PC-3 (cell line): ENCODE data around the gene BHLHE40. TPM values are rescaled to one million over a fixed set of nuclear protein-coding genes. Genes with fewer than 3 reads are reported as not detected.
A peak's percentile ranks its signal among the peaks of the same experiment; 100 is the strongest.

Experiments
- ATAC-seq: fragments of 200-7000 bp; cut with Tn5 transposase; 2 replicates; pipeline ENCODE4 v1.9.1; 2020; ENCODE audit warnings: mild to moderate bottlenecking, moderate library complexity
- Bru-seq: library from RNA; stranded (reverse); fragments of 400-500 nt; gene quantifications from one replicate; lab custom pipeline; 2021; lab: Mats Ljungman, UMichigan
- BruChase-seq, 2 experiments: library from RNA; stranded (reverse); fragments of 400-500 nt; gene quantifications; one replicate each; lab custom pipeline; 2021; lab: Mats Ljungman, UMichigan
- BruUV-seq: library from RNA; stranded (reverse); fragments of 400-500 nt; replicated peaks from 2 replicates; lab custom pipeline; 2021; lab: Mats Ljungman, UMichigan
- CTCF ChIA-PET: fragments of 300-600 bp; sonication (Branson Sonifier 250); formaldehyde crosslinking; loops from one replicate; lab custom pipeline; 2022; ENCODE audit warnings: antibody characterized with exemption; lab: Charles Lee
- POLR2A ChIA-PET: fragments of 300-600 bp; sonication (Branson Sonifier 250); formaldehyde crosslinking; loops from one replicate; lab custom pipeline; 2022; ENCODE audit warnings: antibody characterized with exemption; ENCODE audit not compliant: unreplicated experiment; lab: Charles Lee
- DNase-seq: peaks from one replicate; pipeline ENCODE4 v3.0.0-alpha.2; 2015
- H2AFZ ChIP-seq: fragments of 300-600 bp; sonication (generic); 2 replicates; pipeline ENCODE4 v1.6.0; 2016; ENCODE audit warnings: antibody characterized with exemption, low read length
- H3F3A ChIP-seq: fragments of 300-600 bp; sonication (generic); one replicate; pipeline ENCODE4 v1.6.0; 2017; ENCODE audit warnings: antibody characterized with exemption, low read length, control low read depth, mild to moderate bottlenecking; ENCODE audit not compliant: unreplicated experiment
- H3K27ac ChIP-seq: fragments of 300-600 bp; sonication (generic); 2 replicates; pipeline ENCODE4 v1.5.1; 2016; ENCODE audit warnings: mild to moderate bottlenecking, low read length
- H3K27me3 ChIP-seq: fragments of 300-600 bp; sonication (generic); 2 replicates; pipeline ENCODE4 v1.6.1; 2016; ENCODE audit warnings: low read length, mixed read lengths
- H3K36me3 ChIP-seq: fragments of 300-600 bp; sonication (generic); 2 replicates; pipeline ENCODE4 v1.6.1; 2016; ENCODE audit warnings: low read depth, mixed run types, low read length, mixed read lengths
- H3K4me1 ChIP-seq: fragments of 300-600 bp; sonication (generic); 2 replicates; pipeline ENCODE4 v1.5.1; 2016; ENCODE audit warnings: low read length; ENCODE audit not compliant: insufficient read depth
- H3K4me2 ChIP-seq: fragments of 300-600 bp; sonication (generic); 2 replicates; pipeline ENCODE4 v1.6.0; 2016; ENCODE audit warnings: low read length
- H3K4me3 ChIP-seq: fragments of 300-600 bp; sonication (generic); 2 replicates; pipeline ENCODE4 v1.5.1; 2016; ENCODE audit warnings: mild to moderate bottlenecking, low read length, mixed read lengths
- H3K79me2 ChIP-seq: fragments of 300-600 bp; sonication (generic); 2 replicates; pipeline ENCODE4 v1.6.1; 2017; ENCODE audit warnings: low read length, mixed read lengths
- H3K9ac ChIP-seq: fragments of 300-600 bp; sonication (generic); 2 replicates; pipeline ENCODE4 v1.6.0; 2016; ENCODE audit warnings: mild to moderate bottlenecking, low read length
- H3K9me2 ChIP-seq: fragments of 300-600 bp; sonication (generic); replicated peaks from 2 replicates; pipeline ENCODE4 v1.6.1; 2016; ENCODE audit warnings: mixed run types, low read length, mixed read lengths
- H3K9me3 ChIP-seq: fragments of 300-600 bp; sonication (generic); 2 replicates; pipeline ENCODE4 v1.6.1; 2016; ENCODE audit warnings: low read length, mixed read lengths
- H4K20me1 ChIP-seq: fragments of 300-600 bp; sonication (generic); 2 replicates; pipeline ENCODE4 v1.6.1; 2016; ENCODE audit warnings: low read length, mixed read lengths
- CTCF ChIP-seq: fragments of 300-600 bp; sonication (generic); conservative IDR thresholded peaks from 2 replicates; pipeline ENCODE4 v1.5.1; 2017; ENCODE audit warnings: antibody characterized with exemption, low read depth, mild to moderate bottlenecking, low read length
- EZH2 ChIP-seq: fragments of 300-600 bp; sonication (generic); IDR thresholded peaks from one replicate; pipeline ENCODE4 v1.6.1; 2017; ENCODE audit warnings: antibody characterized with exemption, mild to moderate bottlenecking, low read length; ENCODE audit not compliant: unreplicated experiment
- EZH2phosphoT487 ChIP-seq: fragments of 300-600 bp; sonication (generic); IDR thresholded peaks from 2 replicates; pipeline ENCODE4 v1.6.1; 2018; ENCODE audit warnings: mild to moderate bottlenecking, antibody characterized with exemption, low read length, borderline replicate concordance
- intact Hi-C: fragments of 100-400 bp; cut with micrococcal nuclease; formaldehyde crosslinking; loops from 2 replicates; pipeline ENCODE4 v1.9.0; 2023
- long read RNA-seq: library from polyadenylated mRNA; unstranded; transcript quantifications from one replicate; pipeline ENCODE4 v2.0.0, GENCODE V29; 2021; ENCODE audit not compliant: unreplicated experiment
- total RNA-seq: library from RNA; depleted of rRNA; stranded (reverse); fragments of >200 nt; gene quantifications from 2 replicates; pipeline ENCODE4 v1.2.3, GENCODE V29; 2014; rRNA removed

Gene BHLHE40
- total RNA-seq (255 and 256 TPM in 2 replicates), Bru-seq, nascent RNA (percentile 99 among the genes with signal in this experiment), BruChase-seq, experiment 1, labeled RNA remaining after a 6-hour chase (percentile 98 among the genes with signal in this experiment), BruChase-seq, experiment 2, labeled RNA remaining after a 2-hour chase (percentile 100 among the genes with signal in this experiment)
- long read RNA-seq, transcript BHLHE40-201 (5 exons, 3,473 nt) = major isoform, 156 of 320 reads
- long read RNA-seq, partial matches to known transcripts = 17 of 320 reads
- long read RNA-seq, other reads (novel, unspliced or antisense) = 145 of 320 reads

DNA sequence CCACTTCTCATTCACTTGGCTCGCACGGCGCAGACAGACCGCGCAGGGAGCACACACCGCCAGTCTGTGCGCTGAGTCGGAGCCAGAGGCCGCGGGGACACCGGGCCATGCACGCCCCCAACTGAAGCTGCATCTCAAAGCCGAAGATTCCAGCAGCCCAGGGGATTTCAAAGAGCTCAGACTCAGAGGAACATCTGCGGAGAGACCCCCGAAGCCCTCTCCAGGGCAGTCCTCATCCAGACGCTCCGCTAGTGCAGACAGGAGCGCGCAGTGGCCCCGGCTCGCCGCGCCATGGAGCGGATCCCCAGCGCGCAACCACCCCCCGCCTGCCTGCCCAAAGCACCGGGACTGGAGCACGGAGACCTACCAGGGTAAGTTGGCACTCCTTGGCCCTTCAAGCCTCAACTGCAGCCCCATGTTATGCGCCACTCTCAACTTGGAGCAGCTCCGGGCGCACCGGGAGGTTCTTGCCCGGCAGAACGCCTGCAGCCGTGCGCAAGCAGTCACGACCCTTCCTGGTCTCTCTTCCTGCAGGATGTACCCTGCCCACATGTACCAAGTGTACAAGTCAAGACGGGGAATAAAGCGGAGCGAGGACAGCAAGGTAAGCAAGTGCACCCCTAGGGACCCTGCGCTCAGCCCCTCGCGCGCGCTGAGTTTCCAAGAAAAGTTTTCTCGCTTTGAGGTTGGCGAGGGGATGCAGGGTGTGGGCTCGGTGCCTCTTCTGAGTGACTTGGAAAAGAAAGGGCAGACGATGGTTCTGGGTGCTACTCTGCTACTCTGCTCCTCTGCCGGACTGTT lies at the start of gene BHLHE40:
TSS of gene BHLHE40 (plus strand) at position 10 of the 801 bp plus-strand sequence. CDS start at position 292, 282 bp downstream.
- no peak for TF ChIP-seq EZH2
- TF ChIP-seq CTCF = no peak
- TF ChIP-seq EZH2phosphoT487 = no peak
- H4K20me1 ChIP-seq = peaks cover 46% of the 10 kb centered on the region
- intact Hi-C loops = loop anchor here (1.0 to 10.0 kb wide), 6 partner anchors 47 to 565 kb away; partner anchors contain the start of gene ARL8B
- no peaks in the 10 kb centered on the region for H3K9me3 ChIP-seq
- H3K36me3 ChIP-seq = peaks cover 41% of the 10 kb centered on the region
- H3K79me2 ChIP-seq = peaks cover 54% of the 10 kb centered on the region
- peak; percentile 26 for ATAC-seq
- peak within 1 kb of the TSS; percentile 98 for H3K4me3 ChIP-seq
- H2AFZ ChIP-seq = peak within 1 kb of the TSS; percentile 45; the same call in 1 of the 2 replicates
- peak within 1 kb of the TSS; percentile 95 for H3K27ac ChIP-seq
- no peak for DNase-seq
- peaks cover 41% of the 10 kb centered on the region for H3K4me1 ChIP-seq
- TSS peak; percentile 50 for BruUV-seq
- ChIA-PET CTCF (interaction anchor here (0.5 to 2.1 kb wide), 13 partner anchors 40 to 268 kb away, joined by 3 to 15 read pairs (median 6); no protein-coding TSS in a partner anchor), POLR2A (interaction anchor here (0.6 to 4.0 kb wide), 11 partner anchors 38 to 263 kb away, joined by 3 to 32 read pairs (median 4); no protein-coding TSS in a partner anchor)
- H3K9ac ChIP-seq = peak within 1 kb of the TSS; percentile 98
- peak within 1 kb of the TSS; percentile 94 for H3K4me2 ChIP-seq
- H3K9me2 ChIP-seq = no peaks in the 10 kb centered on the region
- H3F3A ChIP-seq = peaks cover 4% of the 10 kb centered on the region
- H3K27me3 ChIP-seq = no peaks in the 10 kb centered on the region

GRCh38 chr3:4930501-4930900 lies 48.7 kb upstream of the BHLHE40 start:
- POLR2A ChIA-PET = no interaction called here
- Histone ChIP-seq H3K9ac (no peak overlapping the region), H3K4me2 (no peak overlapping the region), H3K9me2 (no peaks in the 10 kb centered on the region), H3K4me1 (peaks cover 5% of the 10 kb centered on the region), H4K20me1 (no peaks in the 10 kb centered on the region), H2AFZ (no peak overlapping the region), H3F3A (no peaks in the 10 kb centered on the region), H3K79me2 (no peaks in the 10 kb centered on the region), H3K36me3 (no peaks in the 10 kb centered on the region), H3K27ac (no peak overlapping the region), H3K4me3 (no peak overlapping the region), H3K9me3 (no peaks in the 10 kb centered on the region), H3K27me3 (no peaks in the 10 kb centered on the region)
- CTCF ChIA-PET = no interaction called here
- no TSS peak for BruUV-seq
- ATAC-seq = no peak
- DNase-seq = no peak
- intact Hi-C loops = no loop called here
- TF ChIP-seq CTCF = peak; percentile 25; the same call in 1 of the 2 replicates
- no peak for TF ChIP-seq EZH2
